Measurements from ENCODE around the gene SPART.

DNA sequence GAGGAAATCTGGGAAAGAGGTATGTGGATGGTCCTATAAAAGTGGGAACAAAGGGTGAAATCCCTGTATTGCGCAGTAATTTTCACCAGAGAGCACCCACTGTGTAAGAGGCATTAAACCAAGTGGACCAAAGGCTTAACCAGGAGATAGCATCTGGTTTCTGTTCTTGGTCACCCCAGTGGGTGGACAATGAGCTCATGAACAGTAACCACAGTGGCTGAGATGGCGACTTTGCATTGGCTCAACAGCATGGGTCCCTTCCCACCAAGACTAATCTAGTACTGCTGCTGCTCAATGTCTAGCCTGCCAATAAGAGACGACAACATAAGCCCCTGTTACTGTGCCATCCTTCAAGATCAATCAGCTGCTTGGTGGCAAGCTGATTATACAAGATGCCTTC lies 85.2 kb downstream of the SPART start:
- TF ChIP-seq POLR2A (IDR thresholded peaks at IDR 0.05; ENCODE audit: low read depth, low read length) (no peak), POLR2AphosphoS5 (IDR thresholded peaks at IDR 0.05; ENCODE audit: low read depth, low read length) (no peak)

All from GM12892 (cell line).